Measurements from ENCODE around the gene NPR2.
A peak's percentile ranks its signal among the peaks of the same experiment; 100 is the strongest.

Gene NPR2

DNA sequence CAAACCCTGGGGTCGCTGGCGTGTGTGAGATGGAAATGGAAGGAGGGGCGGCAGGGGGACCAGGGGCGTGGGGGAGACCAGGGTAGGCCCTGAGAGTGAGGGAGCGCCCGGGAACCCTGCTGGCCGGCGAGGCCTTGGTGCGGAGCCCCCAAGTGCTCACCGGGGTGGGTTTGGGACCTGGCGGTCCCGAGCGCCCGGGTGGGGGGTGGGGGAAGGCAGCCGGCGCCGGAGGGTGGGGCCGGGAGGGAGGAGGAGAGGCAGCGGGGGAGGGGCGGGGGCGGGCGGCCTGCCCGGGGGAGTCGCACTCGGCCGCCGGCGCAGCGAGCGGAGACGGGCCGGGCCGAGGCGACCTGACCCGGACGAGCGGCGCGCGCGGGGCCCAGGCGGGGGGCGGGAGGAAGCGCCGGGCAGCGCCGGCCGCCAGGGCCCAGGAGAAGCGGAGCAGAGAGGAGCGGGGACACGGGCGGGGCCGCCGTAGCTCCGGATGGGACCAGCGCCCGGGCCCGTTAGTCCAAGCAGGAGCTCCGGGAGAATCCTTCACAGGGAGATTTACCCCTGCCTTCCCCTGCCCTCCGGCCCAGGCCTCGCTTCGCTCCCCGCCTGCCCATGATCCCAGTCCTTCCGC is at the start of gene NPR2:
NPR2 (plus strand) TSS at position 295 of the 625 bp plus-strand sequence. CDS start 818 bp downstream, outside the sequence.
- peak; percentile 30 for DNase-seq (ENCODE audit: low spot score)

DNA sequence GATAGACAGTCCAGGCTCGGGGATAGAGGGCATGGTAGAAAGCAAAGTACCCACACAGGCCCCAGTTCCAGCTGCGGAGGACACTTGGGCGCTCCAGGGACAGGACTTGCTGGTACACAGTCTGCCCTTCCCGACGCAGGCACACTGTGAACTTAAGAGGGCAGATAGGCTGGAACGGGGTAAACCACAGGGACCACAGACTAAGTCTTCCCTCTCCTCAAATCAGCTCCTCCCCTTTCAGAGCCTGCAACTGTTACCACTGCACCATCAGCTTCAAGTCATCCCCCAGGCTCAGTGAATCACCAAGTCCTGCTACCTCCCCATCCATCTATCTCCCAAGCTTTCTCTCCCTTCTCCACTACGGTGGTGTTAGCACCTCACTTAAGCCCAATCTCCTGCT is 49.7 kb upstream of the NPR2 start:
- DNase-seq (ENCODE audit: low spot score), result no peak

DNA sequence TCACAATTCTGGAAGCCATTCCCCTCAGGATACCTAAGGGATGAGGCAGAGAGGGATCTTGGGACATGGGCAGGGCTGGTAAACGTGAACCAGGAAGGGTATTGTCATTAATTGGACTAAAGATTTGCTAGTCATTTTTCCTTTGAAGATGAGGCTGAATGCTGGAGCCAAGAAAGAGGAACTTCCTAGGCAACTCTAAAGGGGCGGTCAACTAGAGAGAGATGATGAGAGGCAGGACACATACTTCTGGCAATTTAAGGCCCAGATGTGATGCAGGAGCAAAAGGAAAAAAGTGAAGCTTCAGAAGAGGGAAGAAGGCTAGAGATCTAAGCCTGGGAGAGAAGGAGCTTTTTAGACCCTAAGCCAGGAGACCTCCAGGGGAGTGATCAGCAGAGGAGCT is 47.9 kb upstream of the NPR2 start:
- no peak for DNase-seq (ENCODE audit: low spot score)

DNA sequence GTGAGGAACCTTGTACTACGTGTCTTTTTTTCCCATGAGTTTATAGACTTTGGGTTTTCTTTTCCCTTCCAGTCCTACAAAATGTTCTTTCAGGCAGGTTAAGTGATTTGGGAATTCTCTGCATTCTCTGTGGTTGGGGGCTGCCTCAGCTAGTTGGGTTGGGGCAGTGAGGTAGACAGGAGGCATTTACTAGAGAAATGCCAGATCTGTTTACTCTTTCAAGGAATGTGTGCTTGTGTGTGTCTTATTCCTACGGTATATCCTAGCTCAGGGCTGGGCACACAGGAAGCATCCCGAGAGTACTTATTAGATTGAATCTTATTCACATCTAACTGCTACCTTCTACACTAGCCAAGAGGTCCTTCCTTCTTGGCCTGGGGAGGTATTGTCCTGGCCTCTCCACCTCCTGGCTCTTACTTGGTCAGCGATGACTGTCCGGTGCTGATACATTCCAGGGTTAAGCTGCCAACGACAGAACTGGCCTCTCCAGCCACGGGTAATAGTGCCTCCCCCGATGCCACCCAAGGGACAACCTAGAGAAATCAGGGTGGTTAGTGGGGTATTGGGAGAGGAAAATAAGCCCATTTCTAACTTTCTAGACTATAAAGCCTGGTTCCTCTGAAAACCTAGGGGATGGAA is 47.4 kb upstream of the NPR2 start:
- no peak for DNase-seq (ENCODE audit: low spot score)

DNA sequence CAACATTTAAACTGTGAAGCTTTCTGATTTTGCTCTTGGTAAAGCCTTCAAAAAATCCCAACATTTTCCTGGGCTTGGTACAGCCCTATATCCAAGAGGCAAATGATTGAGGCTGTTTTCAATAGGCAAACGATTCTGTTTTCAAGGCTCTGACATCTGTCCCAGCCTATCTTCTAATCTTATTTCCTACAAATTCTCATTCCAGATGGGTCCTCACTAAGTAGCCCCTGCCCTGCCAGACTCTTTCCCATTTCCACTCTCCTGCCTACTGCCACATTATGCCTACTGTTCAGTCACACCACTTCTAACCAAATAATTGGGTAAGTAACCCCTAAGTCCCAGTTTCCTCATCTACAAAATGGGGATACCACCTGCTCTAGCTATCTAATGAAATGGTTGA is 45.8 kb upstream of the NPR2 start:
- no peak for DNase-seq (ENCODE audit: low spot score)

DNA sequence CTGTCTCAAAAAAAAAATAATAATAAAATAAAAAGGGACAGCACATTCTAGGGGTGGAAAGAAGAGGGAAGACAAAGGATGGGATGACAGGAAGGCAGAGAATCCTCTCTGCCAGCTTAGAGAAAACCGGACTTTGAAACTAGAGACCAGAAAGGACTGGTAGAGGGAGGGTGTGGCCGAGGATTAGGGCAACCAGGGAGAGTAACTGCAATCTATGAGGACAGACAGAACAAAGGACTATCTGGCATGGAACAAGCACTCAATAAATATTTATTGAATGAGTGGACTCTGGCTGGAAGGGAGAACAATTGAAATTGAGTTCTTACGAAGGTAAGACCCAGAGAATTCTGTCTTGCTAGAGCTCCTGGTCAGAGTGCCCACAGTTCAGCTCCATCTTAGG is 44.8 kb upstream of the NPR2 start:
- no peak for DNase-seq (ENCODE audit: low spot score)

DNA sequence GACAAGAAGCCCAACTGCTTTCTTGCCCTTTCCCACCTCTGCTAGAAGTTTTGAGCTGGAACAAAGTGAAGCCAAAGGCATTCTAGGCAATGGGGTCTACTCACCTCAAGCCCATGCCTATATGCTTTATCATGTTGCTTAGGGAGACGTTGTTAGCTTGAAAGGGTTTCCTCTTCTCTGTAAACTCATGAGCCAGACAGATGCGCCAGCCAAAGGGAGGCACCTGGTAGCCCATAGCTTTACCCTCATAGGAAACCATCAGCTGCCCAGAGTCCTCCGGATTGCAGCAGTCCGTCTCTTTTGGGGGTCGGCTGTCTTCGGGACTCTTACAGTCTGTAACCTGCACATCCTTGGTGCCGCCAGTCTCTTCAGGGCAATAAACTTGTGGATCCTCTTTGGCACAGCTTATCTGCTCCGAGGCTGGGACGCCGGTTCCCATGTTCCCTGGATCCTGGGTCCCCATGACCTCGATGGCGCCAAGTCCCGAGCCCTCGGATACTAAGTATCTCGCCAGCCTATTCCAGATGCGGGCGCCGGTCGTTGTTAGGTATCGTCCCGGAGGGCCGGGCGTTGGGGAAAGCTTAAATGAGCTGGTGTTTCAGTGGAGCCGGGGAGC is 43.0 kb upstream of the NPR2 start:
- no peak for DNase-seq (ENCODE audit: low spot score)

DNA sequence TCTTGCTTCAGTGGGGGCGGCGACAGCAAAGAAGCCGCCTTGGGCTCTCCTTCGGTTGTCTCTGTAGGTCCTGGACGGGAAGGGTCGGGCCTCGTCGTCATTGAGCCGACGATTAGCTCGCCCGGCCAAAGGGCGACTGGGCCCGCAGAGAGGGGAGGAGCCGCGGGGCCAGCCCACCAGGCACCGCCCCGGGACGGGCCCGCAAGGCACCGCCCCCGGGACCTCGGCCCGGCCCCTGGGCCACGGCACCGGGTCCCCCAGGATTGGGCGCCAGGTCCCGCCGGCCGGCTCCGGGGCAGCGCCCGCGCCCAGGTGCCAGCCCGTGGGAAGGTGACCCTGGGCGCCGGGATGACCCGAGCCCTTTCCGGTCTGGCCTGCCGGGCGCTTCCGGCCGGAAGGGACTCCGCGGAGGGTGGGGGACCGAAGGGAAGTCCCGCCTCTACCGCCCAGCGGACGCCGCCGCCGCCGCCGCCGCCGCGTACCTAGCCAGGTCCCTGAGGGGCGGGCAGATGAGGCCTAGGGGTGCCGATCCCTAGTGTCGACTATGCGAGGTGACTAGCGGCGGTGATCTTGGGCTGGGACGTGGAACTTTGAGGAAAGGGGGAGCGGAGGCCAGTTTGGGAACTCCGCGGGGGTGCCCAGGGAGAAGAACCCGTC is 42.4 kb upstream of the NPR2 start, which contains the start of the genes GBA2 and RGP1:
GBA2 (minus strand) TSS at position 371 of the 657 bp plus-strand sequence. CDS start 524 bp downstream, outside the sequence.
RGP1 (plus strand) TSS at position 430 of the 657 bp plus-strand sequence. CDS start 469 bp downstream, outside the sequence.
- DNase-seq (ENCODE audit: low spot score), result peak; percentile 88

DNA sequence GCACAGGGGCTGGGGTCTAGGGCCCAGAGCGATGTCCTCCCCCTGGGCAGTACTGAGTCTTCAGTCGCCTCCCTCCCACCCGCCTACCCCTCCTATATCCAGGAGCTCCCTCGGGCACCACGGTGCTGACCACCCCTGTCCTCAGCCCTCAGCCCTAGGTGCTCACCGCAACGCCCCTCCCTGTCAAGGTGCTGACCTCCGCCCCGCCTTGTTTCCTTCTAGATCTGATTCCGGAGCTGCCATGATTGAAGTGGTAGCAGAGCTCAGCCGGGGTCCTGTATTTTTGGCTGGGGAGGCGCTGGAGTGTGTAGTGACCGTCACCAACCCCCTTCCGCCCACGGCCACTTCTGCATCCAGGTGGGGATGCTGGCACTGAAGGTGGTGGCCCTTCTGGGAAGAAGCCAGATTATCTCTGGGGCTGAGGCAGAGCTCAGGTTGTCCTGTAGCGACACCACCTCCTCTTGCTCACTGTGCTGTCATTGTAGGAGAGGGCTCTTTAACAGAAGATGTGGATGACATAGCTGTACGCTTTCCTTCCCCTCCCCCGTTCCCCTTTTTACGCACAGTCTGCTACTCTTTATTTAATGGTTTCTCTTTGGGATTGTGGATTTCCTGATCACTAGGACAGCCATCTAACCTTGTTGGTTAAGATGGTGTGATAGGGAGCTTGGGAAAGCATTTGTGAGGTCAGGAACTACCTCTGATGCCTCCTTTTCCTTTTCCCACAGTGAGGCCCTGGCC is 41.7 kb upstream of the NPR2 start:
- DNase-seq (ENCODE audit: low spot score), result peak; percentile 47

DNA sequence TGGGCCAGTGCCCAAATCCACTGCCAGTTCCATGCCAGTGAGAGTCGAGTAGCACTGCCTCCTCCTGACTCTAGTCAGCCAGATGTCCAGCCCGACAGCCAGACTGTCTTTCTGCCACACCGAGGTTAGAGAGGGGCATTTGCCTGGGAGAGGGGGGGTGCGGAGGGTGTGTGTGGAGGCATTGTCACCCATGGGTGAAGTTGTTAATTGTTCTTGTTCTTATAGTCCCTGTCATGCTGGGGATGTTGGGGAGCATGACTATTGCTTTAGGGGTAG is 41.2 kb upstream of the NPR2 start:
- no peak for DNase-seq (ENCODE audit: low spot score)

DNA sequence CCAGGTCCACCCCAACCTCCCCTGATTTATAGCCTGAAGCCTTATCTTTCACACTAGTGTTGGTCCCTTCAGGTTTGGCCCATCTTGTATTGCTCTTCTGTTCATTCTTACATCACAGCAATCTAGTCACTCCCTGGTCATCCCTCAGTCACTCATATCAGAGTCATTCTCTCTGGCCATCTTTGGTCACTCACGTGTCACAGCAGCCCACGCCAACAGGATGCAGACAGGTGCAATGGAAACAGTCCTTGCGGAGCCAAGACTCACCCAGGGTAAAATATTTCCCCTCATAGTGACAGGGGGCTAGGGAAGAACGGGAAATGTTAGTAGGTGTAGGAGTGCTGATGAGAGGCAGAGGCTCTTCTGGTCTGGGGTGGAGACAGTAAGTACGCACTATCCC is 37.9 kb upstream of the NPR2 start:
- no peak for DNase-seq (ENCODE audit: low spot score)

DNA sequence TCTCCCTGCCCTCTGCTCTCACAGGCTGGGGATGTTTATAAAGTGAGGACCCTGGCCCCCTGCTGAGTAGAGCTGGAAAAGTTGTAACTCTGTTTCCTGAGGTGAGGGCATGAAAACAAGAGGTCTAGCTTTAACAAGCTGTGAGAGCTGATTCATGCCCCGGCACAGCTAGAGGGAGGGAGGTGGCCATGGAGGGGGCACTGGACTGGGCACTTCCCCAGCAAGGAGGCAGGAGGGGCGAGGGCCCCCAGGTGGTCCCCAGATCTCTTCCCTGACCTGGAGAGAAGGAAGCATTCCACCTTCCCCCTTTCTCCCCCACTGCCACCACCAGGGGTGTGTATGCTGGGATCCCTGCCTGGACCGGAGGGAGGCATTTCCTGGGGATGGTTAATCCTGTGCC is 37.1 kb upstream of the NPR2 start, which contains the start of gene MSMP:
MSMP (minus strand) TSS at position 13 of the 400 bp plus-strand sequence. CDS start 147 bp downstream, outside the sequence.
- DNase-seq (ENCODE audit: low spot score), result no peak

DNA sequence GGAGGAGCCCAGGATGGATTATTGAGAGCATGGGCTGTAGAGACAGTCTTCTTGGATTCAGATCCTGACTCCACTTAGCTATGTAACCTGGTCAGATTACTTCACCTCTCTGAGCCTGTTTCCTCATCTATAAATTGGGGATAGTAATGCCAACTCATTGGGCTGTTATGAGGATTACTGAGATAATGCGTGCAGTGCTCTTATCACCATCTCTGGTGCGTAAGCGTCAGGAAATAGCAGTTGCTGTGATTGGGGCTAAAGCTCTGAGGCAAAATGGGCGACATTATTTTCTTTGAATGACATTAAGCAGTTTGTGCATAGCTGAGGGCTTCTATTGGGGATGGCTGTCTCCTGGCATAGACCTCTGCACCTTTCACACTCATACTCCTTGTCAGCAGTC is 36.3 kb upstream of the NPR2 start:
- no peak for DNase-seq (ENCODE audit: low spot score)

DNA sequence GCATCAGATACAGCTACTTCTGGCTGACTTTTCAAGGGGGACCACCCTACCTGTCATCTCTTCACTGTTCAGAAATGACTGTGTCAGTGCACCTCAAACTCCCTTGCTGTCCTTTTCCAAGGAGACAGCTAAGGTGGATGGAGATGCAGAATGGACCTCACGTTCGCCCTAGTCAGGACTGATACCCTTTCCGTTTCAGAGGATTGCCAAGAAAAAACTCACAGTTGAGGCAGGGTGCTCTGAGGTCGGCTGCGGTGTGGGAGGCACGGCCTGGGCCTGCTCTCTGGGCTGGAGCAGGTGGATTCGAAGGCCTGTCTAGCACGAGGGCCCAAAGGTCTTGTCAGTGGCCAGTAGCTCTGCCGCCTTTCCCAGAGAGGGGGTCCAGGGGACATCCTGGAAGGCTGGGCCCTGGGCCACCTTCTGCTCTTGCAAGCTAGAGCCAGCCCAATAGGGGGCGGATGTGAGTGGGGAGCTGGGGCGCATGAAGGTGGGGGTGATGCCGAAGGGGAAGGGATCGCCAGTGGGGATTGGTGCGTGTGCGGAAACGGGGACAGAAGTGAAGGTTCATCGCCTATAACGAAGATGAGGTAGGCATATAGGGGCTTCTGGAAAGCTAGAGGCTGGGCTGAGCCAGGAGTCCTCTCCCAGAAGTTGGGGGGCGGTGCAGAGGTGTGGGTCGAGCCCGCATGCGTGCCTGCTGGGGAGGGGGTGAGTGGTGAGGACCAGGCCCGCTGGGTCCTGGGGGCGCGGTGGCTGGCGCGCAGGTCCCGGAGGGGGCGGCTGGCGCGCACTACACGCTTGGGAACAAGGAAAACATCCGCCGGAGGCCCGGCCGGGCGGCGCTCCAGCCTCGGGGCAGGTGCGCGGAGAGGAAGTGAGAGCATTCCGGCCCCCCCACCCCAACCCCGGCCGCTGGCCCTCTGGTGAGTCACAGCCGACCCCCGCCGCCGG is 34.8 kb upstream of the NPR2 start:
- peak; percentile 72 for DNase-seq (ENCODE audit: low spot score)

DNA sequence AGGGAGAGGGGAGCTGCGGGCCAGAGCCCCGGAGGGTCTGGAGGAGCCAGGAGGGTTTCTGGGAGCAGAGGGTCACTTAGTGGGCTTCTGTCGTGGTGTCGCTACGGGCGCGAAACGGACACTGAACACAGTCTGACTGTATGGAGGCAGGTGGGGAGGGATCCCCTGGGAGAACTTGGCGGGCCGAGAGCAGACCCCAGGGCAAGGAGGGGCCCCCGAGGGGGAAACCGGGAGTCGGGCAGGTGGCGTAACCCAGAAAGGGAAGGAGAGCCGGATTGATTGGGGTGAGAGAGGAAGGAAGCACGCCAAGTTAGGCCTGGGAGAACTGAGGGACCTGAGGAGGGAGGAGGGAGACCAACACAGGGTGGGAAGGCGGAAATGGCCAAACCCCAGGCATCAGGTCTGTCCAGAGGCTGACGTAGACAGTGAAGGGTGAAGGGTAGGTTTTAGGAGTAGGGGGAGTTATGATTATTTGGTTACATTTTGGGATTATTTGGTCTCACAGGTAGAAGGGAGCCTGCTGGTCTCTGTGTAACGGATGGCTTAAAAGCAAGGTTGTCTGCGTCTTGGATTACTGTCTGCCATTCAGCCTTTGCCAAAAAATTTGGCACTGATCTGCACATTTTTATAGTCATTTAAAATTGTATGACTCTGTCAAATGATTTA is 34.0 kb upstream of the NPR2 start:
- peak; percentile 76 for DNase-seq (ENCODE audit: low spot score)

DNA sequence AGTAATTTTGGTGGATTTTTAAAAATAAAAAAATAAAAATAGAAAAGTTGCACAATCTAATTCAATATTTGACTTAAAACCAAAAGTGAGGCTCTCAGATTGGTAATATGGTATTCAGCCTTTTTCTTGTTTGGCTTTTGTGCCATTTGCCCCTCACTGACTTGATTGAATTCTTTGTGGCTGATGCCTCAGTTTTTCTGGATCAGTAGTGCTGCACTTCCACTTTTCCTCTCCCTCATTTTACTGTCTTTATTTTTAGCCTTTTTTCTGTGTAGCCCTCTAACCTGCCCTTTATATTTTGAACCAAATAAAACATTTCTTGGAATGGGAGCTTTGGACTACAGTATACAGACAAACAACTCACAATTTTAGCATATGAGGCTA is 33.5 kb upstream of the NPR2 start:
- no peak for DNase-seq (ENCODE audit: low spot score)

DNA sequence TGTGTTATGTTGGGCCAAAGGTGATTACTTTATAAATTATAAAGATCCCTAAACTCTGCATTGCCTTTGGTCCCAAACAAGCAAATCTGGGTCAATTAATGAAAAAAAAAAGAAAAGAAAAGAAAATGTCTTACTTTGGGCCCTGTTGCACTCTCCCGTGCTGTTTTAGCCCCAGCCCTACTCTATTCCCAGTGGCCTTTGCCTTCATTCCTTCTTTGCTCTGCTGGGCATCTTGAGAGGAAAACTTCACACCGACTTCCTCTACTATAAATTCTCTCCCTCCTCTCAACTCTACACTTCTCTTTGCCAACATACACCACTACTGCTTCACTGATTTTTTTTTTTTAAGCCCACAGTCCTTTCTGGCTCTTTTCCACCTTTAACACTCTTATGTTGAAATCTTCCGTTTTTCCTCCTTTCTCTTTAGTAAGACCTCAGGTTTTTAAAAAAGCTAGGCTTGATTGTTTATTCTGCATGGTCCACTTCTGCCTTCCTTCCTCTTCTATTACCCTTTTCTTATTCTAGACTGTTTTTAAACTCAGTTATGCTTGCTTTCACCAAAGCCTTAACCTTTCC is 32.8 kb upstream of the NPR2 start:
- DNase-seq (ENCODE audit: low spot score), result no peak

DNA sequence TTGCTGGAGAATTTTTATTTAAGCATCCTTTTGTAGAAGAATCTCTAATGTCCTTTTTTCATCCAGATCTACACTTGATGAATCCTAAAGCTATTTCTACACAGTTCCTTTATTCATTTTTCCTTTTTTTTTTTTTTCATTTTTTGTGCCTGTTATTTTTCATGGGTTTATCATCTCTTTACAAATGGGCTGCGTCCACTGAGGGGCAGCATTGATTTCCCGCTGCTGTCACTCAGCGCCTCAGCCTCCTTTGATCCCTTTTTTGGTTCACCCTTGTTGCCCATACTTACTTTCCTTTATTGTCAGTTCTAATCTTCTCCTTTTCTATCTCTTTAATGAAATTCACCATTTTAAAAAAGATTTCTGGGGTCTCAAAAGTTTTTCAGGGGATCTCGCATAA is 31.6 kb upstream of the NPR2 start:
- no peak for DNase-seq (ENCODE audit: low spot score)

DNA sequence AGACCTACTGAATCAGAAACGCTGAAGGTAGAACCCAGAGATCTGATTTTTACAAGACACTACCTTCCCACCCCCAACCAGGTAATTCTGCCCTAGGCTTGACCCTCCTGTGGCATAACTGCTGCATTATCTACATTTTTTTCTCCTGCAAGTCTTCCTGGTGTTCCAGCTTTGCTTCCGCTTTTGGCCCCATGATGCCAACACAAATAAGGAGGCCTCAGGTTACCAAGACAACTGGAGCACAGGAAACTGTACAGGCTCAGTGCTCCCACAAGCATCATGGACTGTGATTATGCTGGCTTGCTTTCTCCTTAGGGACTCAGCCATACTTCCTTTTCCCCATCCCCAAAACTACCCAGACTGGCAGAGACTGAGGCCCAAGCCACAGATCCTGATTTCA is 30.7 kb upstream of the NPR2 start:
- peak; percentile 79 for DNase-seq (ENCODE audit: low spot score)

DNA sequence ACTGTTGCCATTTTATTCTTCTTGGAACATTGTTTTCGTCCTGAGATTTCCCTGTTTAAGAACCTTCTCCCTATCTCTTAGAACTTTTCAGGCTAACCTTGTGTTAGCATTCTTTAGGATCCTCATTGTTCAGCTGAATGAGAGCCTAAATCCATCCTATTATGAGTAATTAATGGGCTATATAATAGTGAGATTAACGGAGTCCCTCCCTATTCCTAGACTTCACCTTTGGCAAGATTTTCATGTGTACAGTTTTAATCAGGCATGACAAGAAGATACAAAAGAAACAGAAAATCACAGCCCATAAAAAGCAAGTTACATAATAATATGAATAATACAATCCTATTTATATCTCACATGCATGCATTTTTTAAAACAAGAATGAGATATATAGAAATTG is 28.2 kb upstream of the NPR2 start:
- DNase-seq (ENCODE audit: low spot score), result no peak

All from kidney tubule cell (primary cell).